GM12878 (cell line): ENCODE data around the gene PPM1J. TPM values are rescaled to one million over a fixed set of nuclear protein-coding genes. Genes with fewer than 3 reads are reported as not detected.

Experiments used
- CEBPB ChIP-seq, 2 experiments: fragments of 150-350 bp in 1 of 2; IDR thresholded peaks; 2 replicates each; pipeline ENCODE4 v1.6.1; 2012 to 2014; ENCODE audit warnings: low read depth in 2 of 2, low read length in 2 of 2, borderline replicate concordance in 1 of 2, inconsistent platforms in 1 of 2
- CREM ChIP-seq: IDR thresholded peaks from 2 replicates; pipeline ENCODE4 v1.6.1; 2014; ENCODE audit warnings: antibody characterized with exemption, low read depth
- IKZF1 ChIP-seq: fragments of 450-650 bp; conservative IDR thresholded peaks from 2 replicates; pipeline ENCODE4 v1.6.1; 2017; ENCODE audit warnings: antibody characterized with exemption, mild to moderate bottlenecking
- IRF4 ChIP-seq: IDR thresholded peaks from 2 replicates; pipeline ENCODE4 v1.6.1; 2011; ENCODE audit warnings: low read depth, low read length
- NFYA ChIP-seq: IDR thresholded peaks from 2 replicates; pipeline ENCODE4 v1.6.1; 2011; ENCODE audit warnings: low read depth, mild to moderate bottlenecking, low read length, improper control_type of control experiment, borderline replicate concordance
- NFYB ChIP-seq: IDR thresholded peaks from 2 replicates; pipeline ENCODE4 v1.6.1; 2011; ENCODE audit warnings: low read depth, mild to moderate bottlenecking, low read length, improper control_type of control experiment, moderate library complexity; ENCODE audit not compliant: insufficient read depth
- NR2C1 ChIP-seq: fragments of 450-650 bp; IDR thresholded peaks from 2 replicates; pipeline ENCODE4 v1.6.1; 2017; ENCODE audit warnings: antibody characterized with exemption, mild to moderate bottlenecking, moderate library complexity
- SIX5 ChIP-seq: IDR thresholded peaks from 2 replicates; pipeline ENCODE4 v1.6.1; 2011; ENCODE audit warnings: mild to moderate bottlenecking, low read depth, low read length, moderate library complexity; ENCODE audit not compliant: severe bottlenecking
- SP1 ChIP-seq: IDR thresholded peaks from one replicate; pipeline ENCODE4 v1.6.1; 2011; ENCODE audit warnings: low read depth, low read length
- ZNF207 ChIP-seq: fragments of 450-650 bp; IDR thresholded peaks from 2 replicates; pipeline ENCODE4 v1.6.1; 2014; ENCODE audit warnings: antibody characterized with exemption, mild to moderate bottlenecking, borderline replicate concordance
- ZNF384 ChIP-seq: IDR thresholded peaks from 2 replicates; pipeline ENCODE4 v1.6.1; 2012; ENCODE audit warnings: low read depth, mild to moderate bottlenecking, low read length, improper control_type of control experiment, borderline replicate concordance
- polyA plus RNA-seq, 11 experiments: library from polyadenylated mRNA; depleted of rRNA in 4 of 11; unstranded in 6 of 11; stranded (reverse) in 5 of 11; fragments of >200 nt; fragmentation: Nextera tagmentation in 4 of 11; fragmentation: Illumina TruSeq in 1 of 11; extraction: Ambion mirVana in 4 of 11; extraction: Trizol in 1 of 11; gene quantifications; 1 replicate in 1 of 11; 2 replicates in 10 of 11; pipeline versions ENCODE4 v1.2.1 to v1.2.3, GENCODE V29; 2011 to 2016; ENCODE audit warnings: inconsistent platforms in 2 of 11, missing spikeins in 2 of 11, low read depth in 1 of 11
- total RNA-seq, 4 experiments: library from RNA; depleted of rRNA in 3 of 4; stranded (reverse); fragments of >200 nt in 3 of 4; fragmentation: Illumina TruSeq in 1 of 4; extraction: Trizol in 1 of 4; gene quantifications; 2 replicates each; pipeline versions ENCODE4 v1.2.1 to v1.2.3, GENCODE V29; 2013 to 2021
- TF ChIP-seq, protein P1 (sequence below): IDR thresholded peaks from 2 replicates; pipeline ENCODE4 v1.6.1; 2012; ENCODE audit warnings: low read depth, low read length, improper control_type of control experiment
- TF ChIP-seq, protein P2 (sequence below): fragments of 150-350 bp; IDR thresholded peaks from 2 replicates; pipeline ENCODE4 v1.6.1; 2016; ENCODE audit warnings: low read depth, low read length
- TF ChIP-seq, protein P3 (sequence below): fragments of 450-650 bp; formaldehyde crosslinking; IDR thresholded peaks from 2 replicates; pipeline ENCODE4 v1.4.0; 2022; ENCODE audit warnings: mild to moderate bottlenecking, moderate library complexity
- TF ChIP-seq, protein P4 (sequence below): IDR thresholded peaks from 2 replicates; pipeline ENCODE4 v1.6.1; 2012; ENCODE audit warnings: low read depth, low read length, improper control_type of control experiment
- TF ChIP-seq, protein P5 (sequence below): IDR thresholded peaks from 2 replicates; pipeline ENCODE4 v1.6.1; 2011; ENCODE audit warnings: borderline replicate concordance, low read depth, mild to moderate bottlenecking, moderate library complexity, low read length; ENCODE audit not compliant: insufficient read depth, poor library complexity, severe bottlenecking
- TF ChIP-seq, protein P6 (sequence below): IDR thresholded peaks from 2 replicates; pipeline ENCODE4 v1.6.1; 2011; ENCODE audit warnings: borderline replicate concordance, low read depth, mild to moderate bottlenecking, moderate library complexity, mixed read lengths, low read length; ENCODE audit not compliant: insufficient read depth; ENCODE audit errors: extremely low read length

Gene PPM1J
- total and polyA plus RNA-seq, 10 of the 15 experiments (the other 5 are each of a cell fraction or from before 2014, with no cell fraction given) = 0.07 to 1.8 (median 0.59) TPM; not detected in 1

DNA sequence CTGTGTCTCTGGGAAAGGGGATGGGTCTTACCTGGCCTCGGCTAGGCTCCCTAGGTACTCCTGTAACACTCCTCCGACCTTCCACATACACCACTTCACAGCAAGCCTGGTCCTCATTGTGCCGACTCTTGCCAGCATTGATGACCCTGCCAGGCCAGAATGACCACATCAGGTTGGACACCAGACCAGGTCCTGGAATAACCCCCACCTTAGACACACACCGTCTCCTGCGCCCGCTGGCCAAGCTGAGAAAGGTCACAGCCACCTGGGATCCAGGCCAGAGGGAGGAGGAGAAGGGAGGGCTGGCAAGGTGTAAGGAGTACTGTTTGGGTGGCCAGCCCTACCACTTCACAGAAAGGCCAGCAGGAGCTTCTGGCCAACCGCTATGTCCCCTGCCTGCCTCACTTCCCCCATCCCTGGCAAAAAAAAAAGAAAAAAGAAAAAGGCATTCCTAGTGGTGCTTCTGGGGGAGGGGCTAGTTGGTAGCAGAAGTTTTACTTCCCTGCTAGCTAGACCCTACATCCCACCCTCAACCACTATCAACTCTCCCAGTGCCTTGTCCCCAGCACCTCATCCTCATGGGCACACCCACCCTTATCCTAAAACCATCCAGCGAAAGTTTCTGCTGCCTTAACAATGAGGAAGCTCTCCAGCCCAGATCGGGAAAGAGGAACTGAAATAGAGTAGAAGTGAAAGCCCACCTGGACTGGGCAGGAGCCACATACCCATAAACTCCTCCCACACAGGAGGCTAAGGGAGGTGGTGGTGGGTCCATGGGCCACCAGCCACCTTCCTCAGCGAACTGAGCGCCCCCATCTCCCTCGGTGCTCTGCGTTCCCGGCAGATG, 1.4 kb downstream of the PPM1J start (continued):
- TF ChIP-seq NR2C1 = no peak
- no peak for TF ChIP-seq NFYB
- TF ChIP-seq ZNF384 = no peak
- TF ChIP-seq IRF4 = peak; percentile 53; the same call in 1 of the 2 replicates
- TF ChIP-seq, protein P1, sequence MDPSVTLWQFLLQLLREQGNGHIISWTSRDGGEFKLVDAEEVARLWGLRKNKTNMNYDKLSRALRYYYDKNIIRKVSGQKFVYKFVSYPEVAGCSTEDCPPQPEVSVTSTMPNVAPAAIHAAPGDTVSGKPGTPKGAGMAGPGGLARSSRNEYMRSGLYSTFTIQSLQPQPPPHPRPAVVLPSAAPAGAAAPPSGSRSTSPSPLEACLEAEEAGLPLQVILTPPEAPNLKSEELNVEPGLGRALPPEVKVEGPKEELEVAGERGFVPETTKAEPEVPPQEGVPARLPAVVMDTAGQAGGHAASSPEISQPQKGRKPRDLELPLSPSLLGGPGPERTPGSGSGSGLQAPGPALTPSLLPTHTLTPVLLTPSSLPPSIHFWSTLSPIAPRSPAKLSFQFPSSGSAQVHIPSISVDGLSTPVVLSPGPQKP = no peak
- TF ChIP-seq, protein P2, sequence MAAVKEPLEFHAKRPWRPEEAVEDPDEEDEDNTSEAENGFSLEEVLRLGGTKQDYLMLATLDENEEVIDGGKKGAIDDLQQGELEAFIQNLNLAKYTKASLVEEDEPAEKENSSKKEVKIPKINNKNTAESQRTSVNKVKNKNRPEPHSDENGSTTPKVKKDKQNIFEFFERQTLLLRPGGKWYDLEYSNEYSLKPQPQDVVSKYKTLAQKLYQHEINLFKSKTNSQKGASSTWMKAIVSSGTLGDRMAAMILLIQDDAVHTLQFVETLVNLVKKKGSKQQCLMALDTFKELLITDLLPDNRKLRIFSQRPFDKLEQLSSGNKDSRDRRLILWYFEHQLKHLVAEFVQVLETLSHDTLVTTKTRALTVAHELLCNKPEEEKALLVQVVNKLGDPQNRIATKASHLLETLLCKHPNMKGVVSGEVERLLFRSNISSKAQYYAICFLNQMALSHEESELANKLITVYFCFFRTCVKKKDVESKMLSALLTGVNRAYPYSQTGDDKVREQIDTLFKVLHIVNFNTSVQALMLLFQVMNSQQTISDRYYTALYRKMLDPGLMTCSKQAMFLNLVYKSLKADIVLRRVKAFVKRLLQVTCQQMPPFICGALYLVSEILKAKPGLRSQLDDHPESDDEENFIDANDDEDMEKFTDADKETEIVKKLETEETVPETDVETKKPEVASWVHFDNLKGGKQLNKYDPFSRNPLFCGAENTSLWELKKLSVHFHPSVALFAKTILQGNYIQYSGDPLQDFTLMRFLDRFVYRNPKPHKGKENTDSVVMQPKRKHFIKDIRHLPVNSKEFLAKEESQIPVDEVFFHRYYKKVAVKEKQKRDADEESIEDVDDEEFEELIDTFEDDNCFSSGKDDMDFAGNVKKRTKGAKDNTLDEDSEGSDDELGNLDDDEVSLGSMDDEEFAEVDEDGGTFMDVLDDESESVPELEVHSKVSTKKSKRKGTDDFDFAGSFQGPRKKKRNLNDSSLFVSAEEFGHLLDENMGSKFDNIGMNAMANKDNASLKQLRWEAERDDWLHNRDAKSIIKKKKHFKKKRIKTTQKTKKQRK = no peak
- TF ChIP-seq, protein P3, sequence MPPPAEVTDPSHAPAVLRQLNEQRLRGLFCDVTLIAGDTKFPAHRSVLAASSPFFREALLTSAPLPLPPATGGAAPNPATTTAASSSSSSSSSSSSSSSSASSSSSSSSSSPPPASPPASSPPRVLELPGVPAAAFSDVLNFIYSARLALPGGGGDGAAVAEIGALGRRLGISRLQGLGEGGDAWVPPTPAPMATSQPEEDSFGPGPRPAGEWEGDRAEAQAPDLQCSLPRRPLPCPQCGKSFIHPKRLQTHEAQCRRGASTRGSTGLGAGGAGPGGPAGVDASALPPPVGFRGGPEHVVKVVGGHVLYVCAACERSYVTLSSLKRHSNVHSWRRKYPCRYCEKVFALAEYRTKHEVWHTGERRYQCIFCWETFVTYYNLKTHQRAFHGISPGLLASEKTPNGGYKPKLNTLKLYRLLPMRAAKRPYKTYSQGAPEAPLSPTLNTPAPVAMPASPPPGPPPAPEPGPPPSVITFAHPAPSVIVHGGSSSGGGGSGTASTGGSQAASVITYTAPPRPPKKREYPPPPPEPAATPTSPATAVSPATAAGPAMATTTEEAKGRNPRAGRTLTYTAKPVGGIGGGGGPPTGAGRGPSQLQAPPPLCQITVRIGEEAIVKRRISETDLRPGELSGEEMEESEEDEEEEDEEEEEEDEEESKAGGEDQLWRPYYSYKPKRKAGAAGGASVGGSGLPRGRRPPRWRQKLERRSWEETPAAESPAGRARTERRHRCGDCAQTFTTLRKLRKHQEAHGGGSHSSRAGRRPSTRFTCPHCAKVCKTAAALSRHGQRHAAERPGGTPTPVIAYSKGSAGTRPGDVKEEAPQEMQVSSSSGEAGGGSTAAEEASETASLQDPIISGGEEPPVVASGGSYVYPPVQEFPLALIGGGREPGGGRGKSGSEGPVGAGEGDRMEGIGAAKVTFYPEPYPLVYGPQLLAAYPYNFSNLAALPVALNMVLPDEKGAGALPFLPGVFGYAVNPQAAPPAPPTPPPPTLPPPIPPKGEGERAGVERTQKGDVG (CRISPR knock-in tag) = no peak
- no peak for TF ChIP-seq CREM
- no peak for TF ChIP-seq SP1
- TF ChIP-seq, protein P4, sequence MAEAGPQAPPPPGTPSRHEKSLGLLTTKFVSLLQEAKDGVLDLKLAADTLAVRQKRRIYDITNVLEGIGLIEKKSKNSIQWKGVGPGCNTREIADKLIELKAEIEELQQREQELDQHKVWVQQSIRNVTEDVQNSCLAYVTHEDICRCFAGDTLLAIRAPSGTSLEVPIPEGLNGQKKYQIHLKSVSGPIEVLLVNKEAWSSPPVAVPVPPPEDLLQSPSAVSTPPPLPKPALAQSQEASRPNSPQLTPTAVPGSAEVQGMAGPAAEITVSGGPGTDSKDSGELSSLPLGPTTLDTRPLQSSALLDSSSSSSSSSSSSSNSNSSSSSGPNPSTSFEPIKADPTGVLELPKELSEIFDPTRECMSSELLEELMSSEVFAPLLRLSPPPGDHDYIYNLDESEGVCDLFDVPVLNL = no peak
- no peak for TF ChIP-seq ZNF207
- TF ChIP-seq, protein P5, sequence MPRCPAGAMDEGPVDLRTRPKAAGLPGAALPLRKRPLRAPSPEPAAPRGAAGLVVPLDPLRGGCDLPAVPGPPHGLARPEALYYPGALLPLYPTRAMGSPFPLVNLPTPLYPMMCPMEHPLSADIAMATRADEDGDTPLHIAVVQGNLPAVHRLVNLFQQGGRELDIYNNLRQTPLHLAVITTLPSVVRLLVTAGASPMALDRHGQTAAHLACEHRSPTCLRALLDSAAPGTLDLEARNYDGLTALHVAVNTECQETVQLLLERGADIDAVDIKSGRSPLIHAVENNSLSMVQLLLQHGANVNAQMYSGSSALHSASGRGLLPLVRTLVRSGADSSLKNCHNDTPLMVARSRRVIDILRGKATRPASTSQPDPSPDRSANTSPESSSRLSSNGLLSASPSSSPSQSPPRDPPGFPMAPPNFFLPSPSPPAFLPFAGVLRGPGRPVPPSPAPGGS = no peak
- TF ChIP-seq CEBPB (IDR thresholded peaks at IDR 0.05; ENCODE audit: borderline replicate concordance in 1 of 2, low read depth in 2 of 2, low read length in 2 of 2) = no peak
- no peak for TF ChIP-seq NFYA
- TF ChIP-seq SIX5 = no peak
- TF ChIP-seq, protein P6, sequence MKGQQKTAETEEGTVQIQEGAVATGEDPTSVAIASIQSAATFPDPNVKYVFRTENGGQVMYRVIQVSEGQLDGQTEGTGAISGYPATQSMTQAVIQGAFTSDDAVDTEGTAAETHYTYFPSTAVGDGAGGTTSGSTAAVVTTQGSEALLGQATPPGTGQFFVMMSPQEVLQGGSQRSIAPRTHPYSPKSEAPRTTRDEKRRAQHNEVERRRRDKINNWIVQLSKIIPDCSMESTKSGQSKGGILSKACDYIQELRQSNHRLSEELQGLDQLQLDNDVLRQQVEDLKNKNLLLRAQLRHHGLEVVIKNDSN = no peak
- TF ChIP-seq IKZF1 = peak; percentile 87
